ENCODE data around the gene B3GAT1. TPM values are rescaled to one million over a fixed set of nuclear protein-coding genes. Genes with fewer than 3 reads are reported as not detected.

The B3GAT1 gene
- total RNA-seq, 1 donor, result not detected

DNA sequence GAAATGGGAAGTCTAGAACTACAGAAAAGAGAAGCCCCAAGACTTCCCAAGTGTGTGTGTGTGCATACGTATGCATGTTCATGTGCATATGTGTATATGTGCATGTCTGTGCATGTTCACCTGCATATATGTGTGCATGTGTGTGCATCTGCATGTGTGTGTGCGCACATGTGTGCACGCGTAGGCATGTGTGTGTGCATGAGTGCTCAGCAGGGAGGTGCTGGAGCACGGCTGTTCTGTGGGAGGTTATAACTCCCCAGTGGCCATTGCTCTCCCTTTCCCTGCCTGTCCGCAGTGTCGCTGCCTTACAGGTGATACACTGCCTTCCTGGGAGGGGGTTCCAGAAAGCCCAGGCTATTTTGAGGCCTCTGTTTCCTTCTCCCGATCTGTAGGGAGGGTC, 29.8 kb downstream of the B3GAT1 start:
- H3K4me3 ChIP-seq (ENCODE audit: low read depth, low read length), result no peak overlapping the region
- TF ChIP-seq, protein P1, sequence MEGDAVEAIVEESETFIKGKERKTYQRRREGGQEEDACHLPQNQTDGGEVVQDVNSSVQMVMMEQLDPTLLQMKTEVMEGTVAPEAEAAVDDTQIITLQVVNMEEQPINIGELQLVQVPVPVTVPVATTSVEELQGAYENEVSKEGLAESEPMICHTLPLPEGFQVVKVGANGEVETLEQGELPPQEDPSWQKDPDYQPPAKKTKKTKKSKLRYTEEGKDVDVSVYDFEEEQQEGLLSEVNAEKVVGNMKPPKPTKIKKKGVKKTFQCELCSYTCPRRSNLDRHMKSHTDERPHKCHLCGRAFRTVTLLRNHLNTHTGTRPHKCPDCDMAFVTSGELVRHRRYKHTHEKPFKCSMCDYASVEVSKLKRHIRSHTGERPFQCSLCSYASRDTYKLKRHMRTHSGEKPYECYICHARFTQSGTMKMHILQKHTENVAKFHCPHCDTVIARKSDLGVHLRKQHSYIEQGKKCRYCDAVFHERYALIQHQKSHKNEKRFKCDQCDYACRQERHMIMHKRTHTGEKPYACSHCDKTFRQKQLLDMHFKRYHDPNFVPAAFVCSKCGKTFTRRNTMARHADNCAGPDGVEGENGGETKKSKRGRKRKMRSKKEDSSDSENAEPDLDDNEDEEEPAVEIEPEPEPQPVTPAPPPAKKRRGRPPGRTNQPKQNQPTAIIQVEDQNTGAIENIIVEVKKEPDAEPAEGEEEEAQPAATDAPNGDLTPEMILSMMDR (IDR thresholded peaks at IDR 0.05; ENCODE audit: insufficient read depth, low read depth, low read length), result no peak
- DNase-seq (ENCODE audit: low read depth), result no peak

DNA sequence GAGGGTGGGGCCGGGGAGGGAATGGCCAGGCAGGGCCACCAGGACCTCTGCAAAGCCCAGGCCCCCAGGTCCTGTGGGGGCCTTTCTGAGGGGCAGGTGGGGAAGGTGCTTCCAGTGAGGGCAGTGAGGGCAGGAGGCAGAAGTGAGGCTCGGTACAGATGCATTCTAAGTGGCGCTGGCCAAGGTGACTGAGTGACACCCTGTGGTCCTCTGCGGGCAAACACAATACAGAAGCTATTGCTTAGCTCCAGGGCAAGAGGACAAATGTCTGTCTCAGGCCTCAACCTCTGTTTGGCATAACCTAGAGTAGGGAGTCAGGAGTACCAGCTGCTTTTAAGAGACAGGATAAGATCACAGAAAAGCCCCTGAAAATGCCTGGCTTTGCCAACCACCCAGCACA, 31.3 kb downstream of the B3GAT1 start:
- DNase-seq (ENCODE audit: low read depth), result no peak
- no peak overlapping the region for H3K4me3 ChIP-seq (ENCODE audit: low read depth, low read length)
- TF ChIP-seq, protein P1 (IDR thresholded peaks at IDR 0.05; ENCODE audit: insufficient read depth, low read depth, low read length), result no peak

DNA sequence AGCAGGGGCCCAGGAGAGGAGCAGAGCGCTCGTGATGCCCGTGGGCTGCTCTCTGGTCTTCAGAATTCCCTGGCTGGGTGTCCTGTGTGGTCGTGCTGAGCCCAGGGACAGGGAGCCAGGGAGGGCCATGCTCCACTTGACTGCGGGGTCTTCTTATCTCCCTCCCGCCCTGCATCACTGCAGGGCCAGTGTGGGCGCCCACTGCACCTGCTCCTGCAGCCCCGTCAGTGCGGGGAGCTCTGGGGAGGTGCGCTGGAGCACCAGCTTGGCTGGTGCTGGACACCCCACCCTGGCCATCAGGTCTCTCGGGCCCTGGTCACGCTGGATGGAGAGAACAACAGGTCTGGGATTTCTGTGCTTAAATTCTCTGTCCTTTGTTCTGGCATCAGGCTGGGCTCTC, 31.8 kb downstream of the B3GAT1 start:
- TF ChIP-seq, protein P1 (IDR thresholded peaks at IDR 0.05; ENCODE audit: insufficient read depth, low read depth, low read length), result no peak
- no peak for DNase-seq (ENCODE audit: low read depth)
- H3K4me3 ChIP-seq (ENCODE audit: low read depth, low read length), result no peak overlapping the region

DNA sequence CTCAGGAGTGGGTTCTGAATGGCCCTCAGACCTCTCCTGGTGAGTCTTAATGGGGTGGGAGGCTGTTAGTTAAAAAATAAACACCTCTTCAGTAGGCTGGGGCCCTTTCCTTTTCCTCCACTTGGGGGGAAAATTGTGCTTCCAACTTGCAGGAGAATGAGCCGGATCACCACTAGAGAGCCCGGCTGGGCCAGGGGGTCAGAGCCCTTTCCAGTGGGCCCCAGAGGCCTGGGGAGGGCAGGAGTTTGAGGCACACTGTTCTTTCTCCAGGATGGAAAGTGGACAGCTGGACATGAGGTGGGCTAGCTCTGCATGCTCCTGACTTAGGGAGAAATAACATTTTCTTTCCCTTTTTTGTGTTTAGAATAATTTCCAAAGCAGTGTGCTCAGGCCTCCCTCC, 32.8 kb downstream of the B3GAT1 start:
- H3K4me3 ChIP-seq (ENCODE audit: low read depth, low read length), result no peak overlapping the region
- TF ChIP-seq, protein P1 (IDR thresholded peaks at IDR 0.05; ENCODE audit: insufficient read depth, low read depth, low read length), result no peak
- DNase-seq (ENCODE audit: low read depth), result no peak

DNA sequence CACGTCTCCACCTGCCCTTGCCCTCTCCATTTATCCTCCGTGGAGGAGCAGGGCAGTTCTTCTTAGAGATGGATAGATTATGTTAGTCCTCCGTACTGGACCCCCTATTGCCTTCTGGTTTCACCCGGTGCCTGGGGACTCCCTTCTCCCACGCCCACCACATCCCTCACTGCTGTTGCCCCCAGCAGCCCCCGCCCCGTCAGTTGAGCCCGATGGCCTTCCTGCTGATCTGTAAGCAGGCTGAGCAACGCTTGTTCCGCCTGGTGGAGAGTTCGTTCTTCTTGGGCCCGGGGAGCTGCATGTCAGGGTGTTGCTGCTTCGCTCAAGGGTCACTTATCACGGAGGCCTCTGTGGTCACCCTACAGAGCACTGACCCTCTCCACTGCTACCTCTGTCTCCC, 34.2 kb downstream of the B3GAT1 start:
- no peak overlapping the region for H3K4me3 ChIP-seq (ENCODE audit: low read depth, low read length)
- TF ChIP-seq, protein P1 (IDR thresholded peaks at IDR 0.05; ENCODE audit: insufficient read depth, low read depth, low read length), result no peak

DNA sequence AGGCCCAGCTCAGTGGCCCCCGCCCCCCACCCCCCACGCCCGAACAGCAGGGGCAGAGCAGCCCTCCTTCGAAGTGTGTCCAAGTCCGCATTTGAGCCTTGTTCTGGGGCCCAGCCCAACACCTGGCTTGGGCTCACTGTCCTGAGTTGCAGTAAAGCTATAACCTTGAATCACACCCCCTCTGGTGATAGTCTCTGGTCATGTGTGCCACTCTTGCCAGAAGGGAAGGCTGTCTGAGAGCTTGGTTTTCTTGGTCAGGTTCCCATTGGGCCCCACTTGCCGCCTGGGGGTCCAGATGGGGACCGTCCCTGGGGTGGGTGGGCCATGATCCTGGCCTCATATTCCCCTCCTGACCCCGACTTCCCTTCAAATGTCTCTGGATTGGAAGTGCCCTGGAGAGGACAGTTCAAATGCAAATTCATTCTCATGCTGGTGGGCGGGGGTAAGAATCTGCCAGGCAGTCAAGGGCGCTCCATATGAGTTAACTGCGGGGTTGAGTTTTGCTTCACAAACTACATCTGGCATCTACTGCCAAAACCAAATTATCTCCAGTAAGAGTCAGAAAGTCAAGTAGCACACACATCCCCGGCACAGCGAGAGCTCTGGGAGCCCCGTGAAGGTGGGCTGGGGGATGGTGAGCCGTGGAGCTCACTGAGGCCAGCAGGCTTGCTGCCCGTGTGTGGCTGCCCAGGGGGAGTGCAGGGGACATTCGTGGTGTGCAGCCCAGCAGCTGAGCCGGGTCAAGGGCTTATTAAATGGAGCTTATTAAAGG, 35.7 kb downstream of the B3GAT1 start:
- no peak overlapping the region for H3K4me3 ChIP-seq (ENCODE audit: low read depth, low read length)
- TF ChIP-seq, protein P1 (IDR thresholded peaks at IDR 0.05; ENCODE audit: insufficient read depth, low read depth, low read length), result no peak
- no peak for DNase-seq (ENCODE audit: low read depth)

More for the DNA sequence above, 34.2 kb downstream of the B3GAT1 start:
- DNase-seq (ENCODE audit: low read depth), result no peak
